ENCODE data around the gene SNRNP70.
"Not testable (repeated sequence)": the region's sequence is repeated elsewhere in the genome, so short reads cannot be mapped to it uniquely, and the experiment has no call there.

SNRNP70 gene

DNA sequence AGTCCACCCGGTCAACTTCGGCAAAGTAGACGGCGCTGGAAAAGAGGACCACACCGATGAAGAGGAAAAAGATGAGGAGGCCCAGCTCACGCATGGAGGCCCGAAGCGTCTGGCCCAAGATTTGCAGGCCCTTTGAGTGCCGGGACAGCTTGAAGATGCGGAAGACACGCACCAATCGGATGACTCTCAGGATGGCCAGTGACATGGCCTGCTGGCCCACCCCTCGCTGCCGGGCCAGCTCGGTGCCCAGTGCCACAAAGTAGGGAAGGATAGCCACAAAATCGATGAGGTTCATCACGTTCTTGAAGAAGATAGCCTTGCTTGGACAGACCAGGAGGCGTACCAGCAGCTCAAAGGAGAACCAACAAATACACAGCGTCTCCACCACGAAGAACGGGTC, 14.8 kb upstream of the SNRNP70 start:
- no peak for DNase-seq (ENCODE audit: low read depth, low spot score)
- H3K4me3 ChIP-seq (ENCODE audit: low read depth, low read length) = no peak overlapping the region
- in situ Hi-C loops (cut with HindIII; ENCODE audit: low sequenced_read_pairs) = no loop called here
- TF ChIP-seq, protein P1, sequence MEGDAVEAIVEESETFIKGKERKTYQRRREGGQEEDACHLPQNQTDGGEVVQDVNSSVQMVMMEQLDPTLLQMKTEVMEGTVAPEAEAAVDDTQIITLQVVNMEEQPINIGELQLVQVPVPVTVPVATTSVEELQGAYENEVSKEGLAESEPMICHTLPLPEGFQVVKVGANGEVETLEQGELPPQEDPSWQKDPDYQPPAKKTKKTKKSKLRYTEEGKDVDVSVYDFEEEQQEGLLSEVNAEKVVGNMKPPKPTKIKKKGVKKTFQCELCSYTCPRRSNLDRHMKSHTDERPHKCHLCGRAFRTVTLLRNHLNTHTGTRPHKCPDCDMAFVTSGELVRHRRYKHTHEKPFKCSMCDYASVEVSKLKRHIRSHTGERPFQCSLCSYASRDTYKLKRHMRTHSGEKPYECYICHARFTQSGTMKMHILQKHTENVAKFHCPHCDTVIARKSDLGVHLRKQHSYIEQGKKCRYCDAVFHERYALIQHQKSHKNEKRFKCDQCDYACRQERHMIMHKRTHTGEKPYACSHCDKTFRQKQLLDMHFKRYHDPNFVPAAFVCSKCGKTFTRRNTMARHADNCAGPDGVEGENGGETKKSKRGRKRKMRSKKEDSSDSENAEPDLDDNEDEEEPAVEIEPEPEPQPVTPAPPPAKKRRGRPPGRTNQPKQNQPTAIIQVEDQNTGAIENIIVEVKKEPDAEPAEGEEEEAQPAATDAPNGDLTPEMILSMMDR (IDR thresholded peaks at IDR 0.05; ENCODE audit: low read depth, low read length) = no peak

DNA sequence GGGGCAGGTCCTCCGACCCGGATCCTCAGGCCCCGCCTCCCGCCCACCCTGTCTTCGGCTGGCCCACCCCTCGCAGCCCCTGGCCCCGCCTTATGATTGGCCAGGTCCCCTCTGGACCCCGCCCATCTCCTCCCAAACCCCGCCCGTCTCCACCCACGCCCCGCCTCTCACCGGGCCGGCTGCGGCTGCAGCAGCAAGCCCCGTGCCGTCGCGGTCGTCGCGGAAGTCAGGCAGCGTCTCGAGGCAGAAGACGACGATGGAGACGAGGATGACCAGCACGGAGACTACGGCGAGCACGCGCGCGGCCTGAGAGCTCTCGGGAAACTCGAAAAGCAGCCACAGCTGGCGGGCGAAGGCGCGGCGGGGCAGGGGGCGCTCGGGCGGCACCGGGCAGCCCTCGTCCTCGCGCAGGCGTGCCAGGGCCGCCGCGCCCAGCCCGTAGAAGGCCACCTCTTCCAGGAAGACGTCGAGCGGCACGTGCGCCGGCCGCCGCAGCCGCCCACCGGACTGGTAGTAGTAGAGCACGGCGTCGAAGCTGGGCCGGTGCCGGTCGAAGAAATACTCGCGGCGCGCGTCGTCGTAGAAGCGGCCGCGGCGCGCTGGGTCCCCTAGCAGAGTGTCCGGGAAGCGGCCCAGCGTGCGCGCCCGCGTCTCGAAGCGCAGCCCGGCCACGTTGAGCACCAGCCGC, 13.2 kb upstream of the SNRNP70 start:
- DNase-seq (ENCODE audit: low read depth, low spot score) = no peak
- TF ChIP-seq, protein P1 (IDR thresholded peaks at IDR 0.05; ENCODE audit: low read depth, low read length) = no peak
- H3K4me3 ChIP-seq (ENCODE audit: low read depth, low read length) = no peak overlapping the region
- in situ Hi-C loops (cut with HindIII; ENCODE audit: low sequenced_read_pairs) = no loop called here

DNA sequence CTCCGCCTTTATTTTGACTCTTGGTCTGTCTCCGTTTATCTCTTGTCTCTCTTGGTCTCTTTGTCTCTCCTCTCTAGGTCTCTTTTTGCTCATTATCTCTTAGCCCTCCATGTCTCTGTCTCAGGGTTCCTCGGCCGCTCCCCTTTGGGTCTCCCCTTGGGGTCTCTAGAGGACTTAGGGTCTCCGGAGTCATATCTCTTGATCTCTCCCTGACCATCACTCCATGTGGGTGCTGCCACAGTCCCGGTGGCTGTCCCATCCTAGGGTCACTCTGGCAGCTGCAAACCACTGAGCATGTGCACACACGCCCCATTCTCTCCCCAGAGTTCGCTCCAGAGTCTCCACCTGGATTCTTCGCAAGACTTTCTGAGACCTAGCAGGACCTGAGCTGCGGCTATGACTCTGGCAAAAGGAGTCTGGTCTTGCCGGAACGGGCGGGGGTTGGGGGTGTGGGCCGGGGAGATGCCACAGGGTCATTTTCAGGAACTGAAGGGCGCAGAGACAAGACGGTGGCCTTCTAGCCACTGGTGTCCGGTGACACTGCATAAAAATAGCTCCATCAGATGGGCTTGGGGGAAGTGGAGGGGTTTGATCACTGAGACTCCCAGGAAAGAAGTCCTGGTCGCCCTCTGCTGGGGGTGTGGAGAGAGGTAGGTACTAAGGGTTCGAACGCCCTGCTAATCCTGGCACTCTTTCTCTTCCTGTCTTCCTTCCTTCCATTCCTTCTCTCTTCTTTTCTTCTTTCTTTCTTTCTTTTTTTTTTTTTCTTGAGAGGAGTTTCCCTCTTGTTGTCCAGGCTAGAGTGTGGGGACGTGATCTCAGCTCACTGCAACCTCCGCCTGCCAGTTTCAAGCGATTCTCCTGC, 11.5 kb upstream of the SNRNP70 start:
- DNase-seq (ENCODE audit: low read depth, low spot score) = no peak
- TF ChIP-seq, protein P1 (IDR thresholded peaks at IDR 0.05; ENCODE audit: low read depth, low read length) = peak; percentile 30
- H3K4me3 ChIP-seq (ENCODE audit: low read depth, low read length) = no peak overlapping the region
- in situ Hi-C loops (cut with HindIII; ENCODE audit: low sequenced_read_pairs) = no loop called here

DNA sequence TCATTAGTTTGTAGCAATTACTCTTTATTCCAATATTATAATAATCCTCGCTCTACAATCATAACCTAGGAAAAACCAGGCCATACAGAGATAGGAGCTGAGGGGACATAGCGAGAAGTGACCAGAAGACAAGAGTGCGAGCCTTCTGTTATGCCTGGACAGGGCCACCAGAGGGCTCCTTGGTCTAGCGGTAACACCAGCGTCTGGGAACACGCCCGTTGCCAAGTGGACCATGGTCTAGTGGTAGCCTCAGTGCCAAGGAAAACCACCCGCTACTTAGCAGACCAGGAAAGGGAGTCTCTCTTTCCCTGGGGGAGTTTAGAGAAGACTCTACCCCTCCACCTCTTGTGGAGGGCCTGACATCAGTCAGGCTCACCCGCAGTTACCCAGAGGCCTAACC, 10.4 kb upstream of the SNRNP70 start:
- TF ChIP-seq, protein P1 (IDR thresholded peaks at IDR 0.05; ENCODE audit: low read depth, low read length) = peak; percentile 64
- H3K4me3 ChIP-seq (ENCODE audit: low read depth, low read length); in situ Hi-C loops (cut with HindIII; ENCODE audit: low sequenced_read_pairs): not testable (repeated sequence)
- DNase-seq (ENCODE audit: low read depth, low spot score) = peak; percentile 54

DNA sequence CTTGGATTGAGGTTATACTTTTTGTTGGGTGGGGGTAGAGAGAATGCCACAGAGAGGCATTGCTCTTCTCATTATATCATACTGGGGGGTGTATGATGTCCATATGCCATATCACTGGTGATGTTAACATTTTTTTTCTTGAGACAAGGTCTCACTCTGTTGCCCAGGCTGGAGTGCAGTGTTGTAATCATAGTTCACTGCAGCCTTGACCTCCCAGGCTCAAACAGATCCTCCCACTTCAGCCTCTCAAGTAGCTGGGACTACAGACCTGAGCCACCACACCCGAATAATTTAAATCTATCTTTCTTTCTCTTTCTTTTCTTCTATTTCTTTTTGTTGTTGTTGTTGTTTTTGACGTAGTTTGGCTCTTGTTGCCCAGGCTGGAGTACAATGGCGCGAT, 4.9 kb upstream of the SNRNP70 start:
- no peak overlapping the region for H3K4me3 ChIP-seq (ENCODE audit: low read depth, low read length)
- in situ Hi-C loops (cut with HindIII; ENCODE audit: low sequenced_read_pairs) = no loop called here
- no peak for DNase-seq (ENCODE audit: low read depth, low spot score)
- TF ChIP-seq, protein P1 (IDR thresholded peaks at IDR 0.05; ENCODE audit: low read depth, low read length) = no peak

DNA sequence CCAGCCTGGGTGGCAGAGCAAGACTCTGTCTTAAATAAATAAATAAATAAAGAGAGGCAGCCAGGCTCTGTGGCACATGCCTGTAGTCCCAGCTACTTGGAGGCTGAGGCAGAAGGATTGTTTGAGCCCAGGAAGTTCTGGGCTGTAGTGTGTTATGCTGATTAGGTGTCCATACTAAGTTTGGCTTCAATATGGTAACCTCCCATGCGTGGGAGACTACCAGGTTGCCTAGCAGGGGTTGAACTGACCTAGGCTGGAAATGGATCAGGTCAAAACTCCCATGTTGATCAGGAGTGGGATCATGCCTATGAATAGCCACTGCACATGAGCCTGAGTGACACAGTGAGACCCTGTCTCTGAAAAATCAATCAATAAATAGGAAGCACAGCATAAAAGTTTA, 4.0 kb upstream of the SNRNP70 start:
- no peak for DNase-seq (ENCODE audit: low read depth, low spot score)
- TF ChIP-seq, protein P1 (IDR thresholded peaks at IDR 0.05; ENCODE audit: low read depth, low read length) = no peak
- no peak overlapping the region for H3K4me3 ChIP-seq (ENCODE audit: low read depth, low read length)
- in situ Hi-C loops (cut with HindIII; ENCODE audit: low sequenced_read_pairs) = no loop called here

Data from astrocyte of the spinal cord (primary cell).